H1 (cell line): Measurements from ENCODE around the gene QSER1. TPM values are rescaled to one million over a fixed set of nuclear protein-coding genes. Genes with fewer than 3 reads are reported as not detected.

ENCODE experiments used
- CTCF ChIA-PET: fragments of 300-600 bp; sonication (Branson Sonifier 250); formaldehyde crosslinking; loops from one replicate; lab custom pipeline; 2021; ENCODE audit not compliant: partially characterized antibody; lab: Charles Lee
- POLR2A ChIA-PET: fragments of 300-600 bp; sonication (Branson Sonifier 250); formaldehyde crosslinking; loops from one replicate; lab custom pipeline; 2021; ENCODE audit warnings: inconsistent platforms; ENCODE audit not compliant: partially characterized antibody; lab: Charles Lee
- DNase-seq, 2 experiments: peaks; one replicate each; pipeline versions ENCODE4 v3.0.0 to v3.0.0-alpha.2; 2010 to 2022; ENCODE audit warnings: low spot score in 2 of 2, low read depth in 1 of 2, mixed read lengths in 1 of 2
- FAIRE-seq: peaks from 2 replicates; lab custom pipeline; 2011; peaks lifted over from hg19 to GRCh38; lab: Jason Lieb, UNC
- H2AFZ ChIP-seq: 2 replicates; pipeline ENCODE4 v1.8.1; 2012; ENCODE audit warnings: low read length, inconsistent platforms
- H2AK5ac ChIP-seq: 2 replicates; pipeline ENCODE4 v1.6.1; 2013; ENCODE audit warnings: low read depth, low read length
- H2BK120ac ChIP-seq: replicated peaks from 2 replicates; pipeline ENCODE3; 2013; ENCODE audit warnings: low read depth, low read length, inconsistent platforms
- H2BK12ac ChIP-seq: 2 replicates; pipeline ENCODE4 v1.6.1; 2013; ENCODE audit warnings: low read depth, low read length
- H2BK15ac ChIP-seq: 2 replicates; pipeline ENCODE4 v1.6.1; 2013; ENCODE audit warnings: low read length
- H2BK20ac ChIP-seq: 2 replicates; pipeline ENCODE4 v1.6.1; 2013; ENCODE audit warnings: low read length
- H2BK5ac ChIP-seq: 2 replicates; pipeline ENCODE4 v1.6.1; 2013; ENCODE audit warnings: low read depth, low read length
- H3K14ac ChIP-seq: 2 replicates; pipeline ENCODE4 v1.6.1; 2013; ENCODE audit warnings: inconsistent platforms; ENCODE audit not compliant: insufficient read length
- H3K18ac ChIP-seq: 2 replicates; pipeline ENCODE4 v1.6.1; 2013; ENCODE audit warnings: low read length; ENCODE audit errors: extremely low read depth
- H3K23ac ChIP-seq: 2 replicates; pipeline ENCODE4 v1.6.1; 2013; ENCODE audit warnings: inconsistent platforms; ENCODE audit not compliant: insufficient read length
- H3K23me2 ChIP-seq: 2 replicates; pipeline ENCODE4 v1.6.1; 2013; ENCODE audit warnings: low read depth, low read length
- H3K27ac ChIP-seq: 2 replicates; pipeline ENCODE4 v1.6.1; 2011; ENCODE audit warnings: low read depth, low read length, inconsistent platforms
- H3K27me3 ChIP-seq, 4 experiments: replicated peaks in 1 of 4; 1 replicate in 1 of 4; 2 replicates in 3 of 4; pipeline versions ENCODE4 v1.6.1 to v1.8.1; 2011 to 2013; ENCODE audit warnings: low read length in 3 of 4, mild to moderate bottlenecking in 3 of 4, inconsistent platforms in 2 of 4, mixed read lengths in 2 of 4, moderate library complexity in 1 of 4; ENCODE audit not compliant: control insufficient read depth in 3 of 4, insufficient read depth in 3 of 4; ENCODE audit errors: extremely low read depth in 1 of 4
- H3K36me3 ChIP-seq, 4 experiments: 2 replicates each; pipeline versions ENCODE4 v1.6.1 to v1.8.1; 2011 to 2013; ENCODE audit warnings: mild to moderate bottlenecking in 4 of 4, low read length in 3 of 4, moderate library complexity in 2 of 4, control low read depth in 1 of 4, inconsistent platforms in 1 of 4; ENCODE audit not compliant: insufficient read depth in 4 of 4, control insufficient read depth in 2 of 4
- H3K4ac ChIP-seq: replicated peaks from 2 replicates; pipeline ENCODE3; 2013; ENCODE audit warnings: low read length, low read depth, mixed read lengths, inconsistent platforms; ENCODE audit not compliant: insufficient read length
- H3K4me1 ChIP-seq, 4 experiments: replicated peaks in 1 of 4; 1 replicate in 1 of 4; 2 replicates in 3 of 4; pipeline versions ENCODE4 v1.6.1 to v1.8.1; 2011 to 2013; ENCODE audit warnings: low read length in 3 of 4, inconsistent platforms in 2 of 4, mixed read lengths in 1 of 4; ENCODE audit not compliant: insufficient read depth in 4 of 4, control insufficient read depth in 3 of 4
- H3K4me2 ChIP-seq, 2 experiments: 2 replicates each; pipeline versions ENCODE4 v1.6.1 to v1.8.1; 2011 to 2013; ENCODE audit warnings: low read depth in 2 of 2, low read length in 2 of 2, control low read depth in 1 of 2, inconsistent platforms in 1 of 2, mild to moderate bottlenecking in 1 of 2; ENCODE audit not compliant: insufficient read depth in 1 of 2
- H3K4me3 ChIP-seq, 4 experiments: fragments of 200-600, 300-600 bp in 1 of 4; sonication (generic), shearing (Covaris generic), sonication (Bioruptor Twin) in 1 of 4; 2 replicates each; pipeline versions ENCODE4 v1.5.1 to v1.8.1; 2011 to 2016; ENCODE audit warnings: low read length in 4 of 4, low read depth in 3 of 4, control low read depth in 2 of 4, inconsistent platforms in 2 of 4, mild to moderate bottlenecking in 2 of 4, mixed read lengths in 1 of 4, moderate library complexity in 1 of 4; ENCODE audit not compliant: insufficient read depth in 2 of 4; ENCODE audit errors: extremely low read depth in 1 of 4
- H3K56ac ChIP-seq: replicated peaks from 2 replicates; pipeline ENCODE3; 2013; ENCODE audit warnings: low read depth, mild to moderate bottlenecking, mixed read lengths, low read length, inconsistent platforms; ENCODE audit not compliant: insufficient read length
- H3K79me1 ChIP-seq: 2 replicates; pipeline ENCODE4 v1.6.1; 2013; ENCODE audit warnings: low read depth, low read length, control low read depth
- H3K79me2 ChIP-seq, 2 experiments: 2 replicates each; pipeline versions ENCODE4 v1.6.1 to v1.8.1; 2012 to 2013; ENCODE audit warnings: low read length in 2 of 2, mild to moderate bottlenecking in 2 of 2, inconsistent platforms in 1 of 2; ENCODE audit not compliant: insufficient read depth in 2 of 2, control insufficient read depth in 1 of 2
- H3K9ac ChIP-seq, 4 experiments: replicated peaks in 1 of 4; 1 replicate in 1 of 4; 2 replicates in 3 of 4; pipeline versions ENCODE4 v1.6.1 to v1.8.1; 2011 to 2013; ENCODE audit warnings: low read depth in 3 of 4, low read length in 3 of 4, control low read depth in 2 of 4, mild to moderate bottlenecking in 2 of 4, moderate library complexity in 2 of 4, inconsistent platforms in 1 of 4; ENCODE audit errors: extremely low read depth in 1 of 4
- H3K9me3 ChIP-seq, 2 experiments: 2 replicates each; pipeline versions ENCODE4 v1.6.1 to v1.8.1; 2012 to 2013; ENCODE audit warnings: mild to moderate bottlenecking in 2 of 2, moderate library complexity in 2 of 2, control low read depth in 1 of 2, inconsistent platforms in 1 of 2, low read depth in 1 of 2, low read length in 1 of 2, mixed read lengths in 1 of 2; ENCODE audit not compliant: insufficient read depth in 2 of 2
- H4K20me1 ChIP-seq, 2 experiments: replicated peaks in 1 of 2; 2 replicates each; pipeline versions ENCODE3 to v1.8.1; 2011 to 2013; ENCODE audit warnings: inconsistent platforms in 2 of 2, low read length in 2 of 2, mild to moderate bottlenecking in 1 of 2; ENCODE audit not compliant: insufficient read depth in 2 of 2, control insufficient read depth in 1 of 2
- H4K5ac ChIP-seq: 2 replicates; pipeline ENCODE4 v1.6.1; 2013; ENCODE audit warnings: low read length, low read depth, mixed read lengths, inconsistent platforms; ENCODE audit not compliant: insufficient read length
- H4K8ac ChIP-seq: 2 replicates; pipeline ENCODE4 v1.8.0; 2013; ENCODE audit warnings: mild to moderate bottlenecking, moderate library complexity, low read length, inconsistent platforms; ENCODE audit not compliant: insufficient read depth; ENCODE audit errors: extremely low read depth
- H4K91ac ChIP-seq: replicated peaks from 2 replicates; pipeline ENCODE3; 2013; ENCODE audit warnings: low read length, mixed read lengths, inconsistent platforms; ENCODE audit not compliant: insufficient read length
- ATF2 ChIP-seq: IDR thresholded peaks from 2 replicates; pipeline ENCODE4 v1.6.1; 2012; ENCODE audit warnings: low read length, inconsistent platforms
- CEBPB ChIP-seq: IDR thresholded peaks from 2 replicates; pipeline ENCODE4 v1.6.1; 2012; ENCODE audit warnings: low read depth, low read length
- CHD1 ChIP-seq: IDR thresholded peaks from 2 replicates; pipeline ENCODE4 v1.6.1; 2012; ENCODE audit warnings: low read depth, low read length, improper control_type of control experiment
- KDM1A ChIP-seq: fragments of 200-600, 300-600 bp; sonication (generic); IDR thresholded peaks from 2 replicates; pipeline ENCODE4 v1.7.1; 2016; ENCODE audit warnings: mild to moderate bottlenecking, low read length, borderline replicate concordance
- NANOG ChIP-seq: IDR thresholded peaks from 2 replicates; pipeline ENCODE4 v1.6.1; 2011; ENCODE audit warnings: low read length, low read depth, mild to moderate bottlenecking, inconsistent platforms; ENCODE audit not compliant: insufficient read depth, poor library complexity, severe bottlenecking
- NRF1 ChIP-seq: IDR thresholded peaks from 2 replicates; pipeline ENCODE4 v1.6.1; 2011; ENCODE audit warnings: mild to moderate bottlenecking, low read depth, low read length, improper control_type of control experiment
- RAD21 ChIP-seq, 2 experiments: IDR thresholded peaks in 1 of 2; conservative IDR thresholded peaks in 1 of 2; 2 replicates each; pipeline ENCODE4 v1.6.1; 2011; ENCODE audit warnings: low read depth in 2 of 2, low read length in 2 of 2, improper control_type of control experiment in 1 of 2, inconsistent platforms in 1 of 2, mild to moderate bottlenecking in 1 of 2, moderate library complexity in 1 of 2
- SIN3A ChIP-seq, 2 experiments: IDR thresholded peaks in 1 of 2; conservative IDR thresholded peaks in 1 of 2; 2 replicates each; pipeline ENCODE4 v1.6.1; 2011 to 2012; ENCODE audit warnings: low read length in 2 of 2, improper control_type of control experiment in 1 of 2, low read depth in 1 of 2, mild to moderate bottlenecking in 1 of 2
- SP4 ChIP-seq: IDR thresholded peaks from 2 replicates; pipeline ENCODE4 v1.6.1; 2012; ENCODE audit warnings: low read length, inconsistent platforms
- WGBS, 2 experiments: shearing (Covaris generic) in 1 of 2; methylation state at CpG; one replicate each; pipeline versions ENCODE4 v1.1.6 to v1.1.7; 2013 to 2015; ENCODE audit warnings: low lambda C conversion rate in 2 of 2, mixed read lengths in 2 of 2, inconsistent platforms in 1 of 2, low coverage in 1 of 2, missing lambda C conversion rate in 1 of 2; ENCODE audit not compliant: insufficient replicate concordance in 2 of 2, insufficient coverage in 1 of 2, insufficient read length in 1 of 2; ENCODE audit errors: extremely low coverage in 1 of 2, missing lambda C conversion rate in 1 of 2; 5-methylcytosine and 5-hydroxymethylcytosine counted together
- polyA plus RNA-seq, 7 experiments: library from polyadenylated mRNA; depleted of rRNA in 3 of 7; stranded (reverse) in 5 of 7; unstranded in 2 of 7; fragments of >200 nt in 5 of 7; fragments of 200-250 nt in 2 of 7; gene quantifications; 1 replicate in 5 of 7; 2 replicates in 1 of 7; 4 replicates in 1 of 7; pipeline versions ENCODE4 v1.2.1 to v1.2.3, GENCODE V29; 2011 to 2013; ENCODE audit warnings: missing spikeins in 2 of 7, mixed read lengths in 2 of 7
- total RNA-seq: library from RNA; stranded (reverse); fragmentation: NEBNext Ultra II Directional; extraction: Animal tissue kit (Norgen Biotek cat#: 25700); gene quantifications from 2 replicates; pipeline ENCODE4 v1.2.1, GENCODE V29; 2021

QSER1 gene
- total and polyA plus RNA-seq, 2 of the 8 experiments (the other 6 are each of a cell fraction or from before 2014, with no cell fraction given): 29.3 to 117 TPM

- H2BK12ac ChIP-seq: peak overlapping the region; percentile 23; the same call in 1 of the 2 replicates
- H4K5ac ChIP-seq: peak overlapping the region; percentile 100
- ChIA-PET CTCF (interaction anchor here (0.6 to 1.6 kb wide), 4 partner anchors 11 to 50 kb away, joined by 3 to 6 read pairs (median 3); no protein-coding TSS in a partner anchor), POLR2A (interaction anchor here (0.6 to 3.1 kb wide), 23 partner anchors 7 to 450 kb away, joined by 3 to 19 read pairs (median 4); partner anchors contain the start of genes DEPDC7 and TCP11L1)
- no peak overlapping the region for H3K23ac ChIP-seq
- FAIRE-seq (peak; percentile 73), DNase-seq (no peak)
- H4K8ac ChIP-seq: no peak overlapping the region
- peak overlapping the region; percentile 88 for H3K56ac ChIP-seq
- H3K27me3 ChIP-seq: no peaks in the 10 kb centered on the region
- H2AK5ac ChIP-seq: no peak overlapping the region; the same call in 1 of the 2 replicates
- no peak overlapping the region for H2AFZ ChIP-seq
- 0 out of 2 replicates have a peak overlapping the region, but pooled peaks have one; percentile 26 for H2BK15ac ChIP-seq
- peaks cover 9 to 10% of the 10 kb centered on the region in 2 experiments for H3K9me3 ChIP-seq
- no peak overlapping the region for H3K14ac ChIP-seq
- peaks cover 0 to 18% (median 0%) of the 10 kb centered on the region in 4 experiments; a peak in 3 of 7 replicates for H3K4me1 ChIP-seq
- peak overlapping the region; percentile 74 to 85 for H3K4me2 ChIP-seq
- H4K20me1 ChIP-seq: peaks cover 4 to 6% of the 10 kb centered on the region in 2 experiments
- H3K23me2 ChIP-seq: no peaks in the 10 kb centered on the region
- peak overlapping the region; percentile 98 for H3K18ac ChIP-seq
- H3K36me3 ChIP-seq: peaks cover 0 to 19% (median 2%) of the 10 kb centered on the region in 4 experiments; a peak in 2 of 8 replicates
- no peaks in the 10 kb centered on the region for H3K79me1 ChIP-seq
- H2BK120ac ChIP-seq: peak overlapping the region; percentile 97
- peak overlapping the region; percentile 59 to 98 (median 85) for H3K4me3 ChIP-seq
- WGBS, 2 experiments: 2% methylated on average over 10 of the region's 10 CpGs; no CpG with 5 or more reads in 1 of the 2 experiments
- peak overlapping the region; percentile 64 to 91 (median 84) for H3K9ac ChIP-seq
- peak overlapping the region; percentile 94 for H2BK20ac ChIP-seq
- peak overlapping the region; percentile 92 for H4K91ac ChIP-seq
- peaks cover 16 to 35% of the 10 kb centered on the region in 2 experiments for H3K79me2 ChIP-seq
- peak overlapping the region; percentile 96 for H3K4ac ChIP-seq
- H3K27ac ChIP-seq: peak overlapping the region; percentile 93
- H2BK5ac ChIP-seq: peak overlapping the region; percentile 94
- no peak for TF ChIP-seq RAD21 (IDR thresholded peaks at IDR 0.05 in 1 of 2, conservative IDR thresholded peaks at IDR 0.05 in 1 of 2; ENCODE audit: low read depth in 2 of 2, low read length in 2 of 2)
- no peak for TF ChIP-seq CEBPB
- peak; percentile 16 for TF ChIP-seq NANOG
- no peak for TF ChIP-seq SP4
- TF ChIP-seq NRF1: no peak
- no peak for TF ChIP-seq SIN3A (conservative IDR thresholded peaks at IDR 0.05 in 1 of 2, IDR thresholded peaks at IDR 0.05 in 1 of 2; ENCODE audit: low read depth in 1 of 2, low read length in 2 of 2)
- no peak for TF ChIP-seq ATF2
- TF ChIP-seq KDM1A: no peak
- peak; percentile 33; the same call in 1 of the 2 replicates for TF ChIP-seq CHD1
These were observed 805 bp upstream of the QSER1 start for GRCh38 chr11:32891657-32892354.
